SK-N-SH treated with all-trans-retinoic acid at 6 μM for 48 hours (cell line): Measurements from ENCODE around the gene PRRC2A.

Source experiments
- ATAC-seq: fragments of 200-7000 bp; cut with Tn5 transposase; 3 replicates; pipeline ENCODE4 v1.9.1; 2020; ENCODE audit warnings: mild to moderate bottlenecking, moderate library complexity
- ARNTL ChIP-seq: fragments of 450-650 bp; formaldehyde crosslinking; IDR thresholded peaks from 2 replicates; pipeline ENCODE4 v1.5.0; 2020; ENCODE audit warnings: low read depth, mild to moderate bottlenecking, moderate library complexity, borderline replicate concordance
- BACH2 ChIP-seq: fragments of 250-450 bp; sonication (Bioruptor Pico); IDR thresholded peaks from 2 replicates; pipeline ENCODE4 v1.9.0; 2021; ENCODE audit warnings: mild to moderate bottlenecking, borderline replicate concordance
- GLIS3 ChIP-seq: fragments of 250-450 bp; sonication (Bioruptor Pico); IDR thresholded peaks from 2 replicates; pipeline ENCODE4 v1.5.0; 2020; ENCODE audit warnings: mild to moderate bottlenecking, moderate library complexity
- ISL1 ChIP-seq: fragments of 250-450 bp; sonication (Bioruptor Pico); IDR thresholded peaks from 2 replicates; pipeline ENCODE4 v2.1.2; 2022; ENCODE audit warnings: mild to moderate bottlenecking, moderate library complexity
- OSR1 ChIP-seq: fragments of 250-450 bp; sonication (Bioruptor Pico); IDR thresholded peaks from 2 replicates; pipeline ENCODE4 v1.8.0; 2022; ENCODE audit warnings: moderate library complexity, mild to moderate bottlenecking, inconsistent platforms
- PPARA ChIP-seq: fragments of 250-450 bp; sonication (Bioruptor Pico); IDR thresholded peaks from 2 replicates; pipeline ENCODE4 v1.5.0; 2020; ENCODE audit warnings: mild to moderate bottlenecking, borderline replicate concordance
- SNAI2 ChIP-seq: fragments of 250-450 bp; sonication (Bioruptor Pico); IDR thresholded peaks from 2 replicates; pipeline ENCODE4 v1.5.0; 2020; ENCODE audit warnings: mild to moderate bottlenecking, moderate library complexity
- TCF4 ChIP-seq: fragments of 250-450 bp; sonication (Bioruptor Pico); IDR thresholded peaks from 2 replicates; pipeline ENCODE4 v1.8.0; 2021; ENCODE audit warnings: mild to moderate bottlenecking, moderate library complexity, borderline replicate concordance
- TOX ChIP-seq: fragments of 250-450 bp; sonication (Bioruptor Pico); IDR thresholded peaks from 2 replicates; pipeline ENCODE4 v1.8.0; 2021; ENCODE audit warnings: mild to moderate bottlenecking, moderate library complexity, borderline replicate concordance
- TSHZ2 ChIP-seq: fragments of 250-450 bp; sonication (Bioruptor Pico); IDR thresholded peaks from 2 replicates; pipeline ENCODE4 v1.5.0; 2020; ENCODE audit warnings: mild to moderate bottlenecking, moderate library complexity
- ZC3H10 ChIP-seq: fragments of 250-450 bp; sonication (Bioruptor Pico); IDR thresholded peaks from 2 replicates; pipeline ENCODE4 v1.5.1; 2021; ENCODE audit warnings: mild to moderate bottlenecking, moderate library complexity
- ZFP3 ChIP-seq: fragments of 250-450 bp; sonication (Bioruptor Pico); IDR thresholded peaks from 2 replicates; pipeline ENCODE4 v1.5.0; 2020; ENCODE audit warnings: mild to moderate bottlenecking, moderate library complexity
- ZFP30 ChIP-seq: fragments of 450-650 bp; formaldehyde crosslinking; IDR thresholded peaks from 2 replicates; pipeline ENCODE4 v1.5.0; 2022; ENCODE audit warnings: mild to moderate bottlenecking, moderate library complexity
- ZNF565 ChIP-seq: fragments of 450-650 bp; formaldehyde crosslinking; conservative IDR thresholded peaks from 2 replicates; pipeline ENCODE4 v1.5.0; 2020; ENCODE audit warnings: low read depth, mild to moderate bottlenecking, moderate library complexity
- ZNF70 ChIP-seq: fragments of 450-650 bp; formaldehyde crosslinking; IDR thresholded peaks from 2 replicates; pipeline ENCODE4 v1.5.0; 2020; ENCODE audit warnings: mild to moderate bottlenecking, moderate library complexity
- TF ChIP-seq, protein P1 (sequence below): fragments of 250-450 bp; sonication (Bioruptor Pico); IDR thresholded peaks from 2 replicates; pipeline ENCODE4 v1.5.1; 2020; ENCODE audit warnings: low read depth, mild to moderate bottlenecking, moderate library complexity
- TF ChIP-seq, protein P2 (sequence below): fragments of 250-450 bp; sonication (Bioruptor Pico); IDR thresholded peaks from 2 replicates; pipeline ENCODE4 v1.8.0; 2021; ENCODE audit warnings: low read depth, mild to moderate bottlenecking, moderate library complexity, borderline replicate concordance
- TF ChIP-seq, protein P3 (sequence below): fragments of 250-450 bp; sonication (Bioruptor Pico); IDR thresholded peaks from 2 replicates; pipeline ENCODE4 v1.8.0; 2020; ENCODE audit warnings: mild to moderate bottlenecking, moderate library complexity, borderline replicate concordance

PRRC2A gene

DNA sequence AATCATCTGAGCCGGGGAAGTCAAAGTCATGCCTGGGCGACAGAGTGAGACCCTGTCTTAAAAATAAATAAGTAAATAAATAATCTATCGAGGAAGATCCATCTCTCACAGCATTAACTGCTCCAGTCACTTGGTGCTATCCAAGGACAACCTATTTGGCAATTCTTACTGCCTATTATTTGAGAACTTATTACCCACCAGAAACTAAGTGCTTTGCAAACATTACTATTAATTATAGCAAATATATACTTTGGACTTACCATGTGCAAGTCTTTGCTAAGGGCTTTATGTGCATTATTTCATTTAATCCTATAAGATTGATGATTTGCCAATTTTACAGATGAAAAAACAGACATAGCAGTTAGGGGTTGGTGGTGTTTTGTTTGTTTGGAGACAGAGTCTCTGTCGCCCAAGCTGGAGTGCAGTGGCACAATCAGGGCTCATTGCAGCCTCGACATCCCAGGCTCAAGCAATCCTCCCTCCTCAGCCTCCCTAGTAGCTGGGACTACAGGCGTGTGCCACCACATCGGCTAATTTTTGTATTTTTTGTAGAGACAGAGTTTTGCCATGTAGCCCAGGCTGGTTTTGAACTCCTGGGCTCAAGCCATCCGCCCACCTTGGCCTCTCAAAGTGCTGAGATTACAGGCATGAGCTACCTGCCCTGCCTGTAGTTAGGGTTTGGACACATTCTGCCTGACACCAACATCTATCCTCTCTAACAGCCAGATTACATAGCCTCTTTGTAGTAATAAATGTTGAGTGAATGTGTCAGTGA is 34.2 kb downstream of the PRRC2A start:
- ATAC-seq, result no peak
- TF ChIP-seq GLIS3 (CRISPR knock-in tag) (no peak), ZNF565 (no peak), TSHZ2 (CRISPR knock-in tag) (no peak), ISL1 (CRISPR knock-in tag) (no peak), BACH2 (CRISPR knock-in tag) (no peak), ZFP3 (CRISPR knock-in tag) (no peak), TOX (CRISPR knock-in tag) (no peak), ZNF70 (CRISPR knock-in tag) (no peak), SNAI2 (no peak)
- TF ChIP-seq, protein P1, sequence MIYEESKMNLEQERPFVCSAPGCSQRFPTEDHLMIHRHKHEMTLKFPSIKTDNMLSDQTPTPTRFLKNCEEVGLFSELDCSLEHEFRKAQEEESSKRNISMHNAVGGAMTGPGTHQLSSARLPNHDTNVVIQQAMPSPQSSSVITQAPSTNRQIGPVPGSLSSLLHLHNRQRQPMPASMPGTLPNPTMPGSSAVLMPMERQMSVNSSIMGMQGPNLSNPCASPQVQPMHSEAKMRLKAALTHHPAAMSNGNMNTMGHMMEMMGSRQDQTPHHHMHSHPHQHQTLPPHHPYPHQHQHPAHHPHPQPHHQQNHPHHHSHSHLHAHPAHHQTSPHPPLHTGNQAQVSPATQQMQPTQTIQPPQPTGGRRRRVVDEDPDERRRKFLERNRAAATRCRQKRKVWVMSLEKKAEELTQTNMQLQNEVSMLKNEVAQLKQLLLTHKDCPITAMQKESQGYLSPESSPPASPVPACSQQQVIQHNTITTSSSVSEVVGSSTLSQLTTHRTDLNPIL, result no peak
- TF ChIP-seq, all 23 proteins: peak for 0

GRCh38 chr6:31655349-31656237 is 35.1 kb downstream of the PRRC2A start, which contains the start of gene APOM:
TSS of gene APOM (plus strand) at chr6:31655894. CDS start at chr6:31655967, 73 bp downstream.
- TF ChIP-seq ARNTL (CRISPR knock-in tag) (no peak), ZC3H10 (CRISPR knock-in tag) (no peak), ZFP30 (CRISPR knock-in tag) (no peak), ZNF70 (CRISPR knock-in tag) (no peak), BACH2 (CRISPR knock-in tag) (no peak), TCF4 (CRISPR knock-in tag) (no peak), TOX (CRISPR knock-in tag) (no peak), PPARA (CRISPR knock-in tag) (no peak), SNAI2 (no peak), GLIS3 (CRISPR knock-in tag) (no peak), TSHZ2 (CRISPR knock-in tag) (no peak), OSR1 (CRISPR knock-in tag) (no peak)
- TF ChIP-seq, protein P1, result no peak
- TF ChIP-seq, protein P2, sequence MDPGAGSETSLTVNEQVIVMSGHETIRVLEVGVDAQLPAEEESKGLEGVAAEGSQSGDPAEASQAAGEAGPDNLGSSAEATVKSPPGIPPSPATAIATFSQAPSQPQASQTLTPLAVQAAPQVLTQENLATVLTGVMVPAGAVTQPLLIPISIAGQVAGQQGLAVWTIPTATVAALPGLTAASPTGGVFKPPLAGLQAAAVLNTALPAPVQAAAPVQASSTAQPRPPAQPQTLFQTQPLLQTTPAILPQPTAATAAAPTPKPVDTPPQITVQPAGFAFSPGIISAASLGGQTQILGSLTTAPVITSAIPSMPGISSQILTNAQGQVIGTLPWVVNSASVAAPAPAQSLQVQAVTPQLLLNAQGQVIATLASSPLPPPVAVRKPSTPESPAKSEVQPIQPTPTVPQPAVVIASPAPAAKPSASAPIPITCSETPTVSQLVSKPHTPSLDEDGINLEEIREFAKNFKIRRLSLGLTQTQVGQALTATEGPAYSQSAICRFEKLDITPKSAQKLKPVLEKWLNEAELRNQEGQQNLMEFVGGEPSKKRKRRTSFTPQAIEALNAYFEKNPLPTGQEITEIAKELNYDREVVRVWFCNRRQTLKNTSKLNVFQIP (CRISPR knock-in tag), result no peak
- TF ChIP-seq, protein P3, sequence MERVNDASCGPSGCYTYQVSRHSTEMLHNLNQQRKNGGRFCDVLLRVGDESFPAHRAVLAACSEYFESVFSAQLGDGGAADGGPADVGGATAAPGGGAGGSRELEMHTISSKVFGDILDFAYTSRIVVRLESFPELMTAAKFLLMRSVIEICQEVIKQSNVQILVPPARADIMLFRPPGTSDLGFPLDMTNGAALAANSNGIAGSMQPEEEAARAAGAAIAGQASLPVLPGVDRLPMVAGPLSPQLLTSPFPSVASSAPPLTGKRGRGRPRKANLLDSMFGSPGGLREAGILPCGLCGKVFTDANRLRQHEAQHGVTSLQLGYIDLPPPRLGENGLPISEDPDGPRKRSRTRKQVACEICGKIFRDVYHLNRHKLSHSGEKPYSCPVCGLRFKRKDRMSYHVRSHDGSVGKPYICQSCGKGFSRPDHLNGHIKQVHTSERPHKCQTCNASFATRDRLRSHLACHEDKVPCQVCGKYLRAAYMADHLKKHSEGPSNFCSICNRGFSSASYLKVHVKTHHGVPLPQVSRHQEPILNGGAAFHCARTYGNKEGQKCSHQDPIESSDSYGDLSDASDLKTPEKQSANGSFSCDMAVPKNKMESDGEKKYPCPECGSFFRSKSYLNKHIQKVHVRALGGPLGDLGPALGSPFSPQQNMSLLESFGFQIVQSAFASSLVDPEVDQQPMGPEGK, result no peak
- no peak for ATAC-seq
